GM19035 (cell line): ENCODE measurements around the gene DAG1.

Experiments
- ATAC-seq: cut with Tn5 transposase; IDR thresholded peaks from one replicate; pipeline ENCODE4 v1.9.1; 2021; ENCODE audit not compliant: unreplicated experiment

Gene DAG1

GRCh38 chr3:49512781-49513355 lies 42.8 kb downstream of the DAG1 start:
- ATAC-seq, result no peak

GRCh38 chr3:49513494-49514124 lies 43.5 kb downstream of the DAG1 start:
- no peak for ATAC-seq

DNA sequence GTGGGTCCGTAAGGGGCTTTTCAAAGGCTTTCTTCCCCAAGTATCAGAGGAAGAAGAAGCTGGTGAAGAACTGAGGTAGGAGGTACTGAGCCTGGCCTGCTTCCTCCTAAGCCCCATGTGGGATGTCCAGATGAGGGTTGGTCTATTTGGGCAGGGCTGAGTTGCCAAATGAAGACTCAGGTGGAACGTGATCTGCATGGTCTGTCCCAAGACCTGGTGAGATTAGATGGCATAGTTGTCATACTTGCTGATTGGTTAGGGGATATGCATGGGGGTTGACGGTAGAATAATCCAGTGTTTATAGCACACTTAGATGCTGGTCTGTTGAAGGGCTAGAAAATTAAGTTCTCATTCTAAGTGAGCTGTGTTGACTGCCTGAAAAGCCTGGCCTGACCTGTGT lies 47.9 kb downstream of the DAG1 start:
- no peak for ATAC-seq

- no peak for ATAC-seq
These were observed 48.4 kb downstream of the DAG1 start for GRCh38 chr3:49518441-49518840.

GRCh38 chr3:49519296-49519695 lies 49.2 kb downstream of the DAG1 start:
- no peak for ATAC-seq

GRCh38 chr3:49519916-49520385 lies 49.9 kb downstream of the DAG1 start:
- no peak for ATAC-seq

GRCh38 chr3:49523756-49524747 lies 54.0 kb downstream of the DAG1 start:
- no peak for ATAC-seq

DNA sequence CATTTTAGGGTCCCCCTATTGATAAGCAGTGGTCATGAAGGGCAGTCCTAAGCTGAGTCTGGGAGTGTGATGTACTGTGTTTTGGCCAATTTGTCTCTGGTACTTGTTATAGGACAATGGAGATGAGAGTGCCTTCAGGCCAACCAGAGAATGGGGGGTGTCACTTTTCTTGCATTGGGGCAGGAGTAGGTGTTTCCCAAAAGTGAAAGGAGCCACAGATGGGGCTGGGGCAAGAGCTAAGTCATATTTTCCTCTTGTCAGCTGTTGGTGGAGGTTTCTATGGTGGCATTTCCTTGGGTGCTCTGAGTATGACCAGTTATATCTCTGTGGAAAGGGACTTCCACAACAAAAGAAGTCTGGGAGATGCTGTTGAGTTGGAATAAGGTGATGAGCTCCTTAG lies 59.5 kb downstream of the DAG1 start:
- no peak for ATAC-seq

- ATAC-seq, result no peak
These were observed 60.2 kb downstream of the DAG1 start for GRCh38 chr3:49530231-49530630.

- ATAC-seq, result no peak
These were observed 60.6 kb downstream of the DAG1 start for GRCh38 chr3:49530701-49531100.

DNA sequence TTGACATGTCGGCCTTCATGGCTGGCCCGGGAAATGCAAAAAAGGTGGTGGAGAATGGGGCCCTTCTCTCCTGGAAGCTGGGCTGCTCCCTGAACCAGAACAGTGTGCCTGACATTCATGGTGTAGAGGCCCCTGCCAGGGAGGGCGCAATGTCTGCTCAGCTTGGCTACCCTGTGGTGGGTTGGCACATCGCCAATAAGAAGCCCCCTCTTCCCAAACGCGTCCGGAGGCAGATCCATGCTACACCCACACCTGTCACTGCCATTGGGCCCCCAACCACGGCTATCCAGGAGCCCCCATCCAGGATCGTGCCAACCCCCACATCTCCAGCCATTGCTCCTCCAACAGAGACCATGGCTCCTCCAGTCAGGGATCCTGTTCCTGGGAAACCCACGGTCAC lies 61.2 kb downstream of the DAG1 start:
- ATAC-seq, result no peak

DNA sequence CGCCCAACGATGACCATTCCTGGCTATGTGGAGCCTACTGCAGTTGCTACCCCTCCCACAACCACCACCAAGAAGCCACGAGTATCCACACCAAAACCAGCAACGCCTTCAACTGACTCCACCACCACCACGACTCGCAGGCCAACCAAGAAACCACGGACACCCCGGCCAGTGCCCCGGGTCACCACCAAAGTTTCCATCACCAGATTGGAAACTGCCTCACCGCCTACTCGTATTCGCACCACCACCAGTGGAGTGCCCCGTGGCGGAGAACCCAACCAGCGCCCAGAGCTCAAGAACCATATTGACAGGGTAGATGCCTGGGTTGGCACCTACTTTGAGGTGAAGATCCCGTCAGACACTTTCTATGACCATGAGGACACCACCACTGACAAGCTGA lies 61.6 kb downstream of the DAG1 start:
- no peak for ATAC-seq

GRCh38 chr3:49533031-49533430 lies 63.0 kb downstream of the DAG1 start:
- no peak for ATAC-seq

DNA sequence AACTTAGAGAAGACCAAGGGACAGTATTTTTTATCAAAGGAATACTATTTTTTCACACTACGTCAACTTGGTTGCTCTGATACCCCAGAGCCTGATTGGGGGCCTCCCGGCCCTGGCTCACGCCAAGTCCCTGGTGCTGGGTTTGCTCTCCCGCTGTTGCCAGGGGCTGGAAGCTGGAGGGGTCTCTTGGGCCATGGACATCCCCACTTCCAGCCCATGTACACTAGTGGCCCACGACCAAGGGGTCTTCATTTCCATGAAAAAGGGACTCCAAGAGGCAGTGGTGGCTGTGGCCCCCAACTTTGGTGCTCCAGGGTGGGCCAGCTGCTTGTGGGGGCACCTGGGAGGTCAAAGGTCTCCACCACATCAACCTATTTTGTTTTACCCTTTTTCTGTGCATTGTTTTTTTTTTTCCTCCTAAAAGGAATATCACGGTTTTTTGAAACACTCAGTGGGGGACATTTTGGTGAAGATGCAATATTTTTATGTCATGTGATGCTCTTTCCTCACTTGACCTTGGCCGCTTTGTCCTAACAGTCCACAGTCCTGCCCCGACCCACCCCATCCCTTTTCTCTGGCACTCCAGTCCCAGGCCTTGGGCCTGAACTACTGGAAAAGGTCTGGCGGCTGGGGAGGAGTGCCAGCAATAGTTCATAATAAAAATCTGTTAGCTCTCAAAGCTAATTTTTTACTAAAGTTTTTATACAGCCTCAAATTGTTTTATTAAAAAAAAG lies 63.9 kb downstream of the DAG1 start:
- ATAC-seq, result no peak

- no peak for ATAC-seq
These were observed 64.7 kb downstream of the DAG1 start for GRCh38 chr3:49534581-49535441.

GRCh38 chr3:49535971-49536874 lies 66.2 kb downstream of the DAG1 start:
- ATAC-seq, result no peak

DNA sequence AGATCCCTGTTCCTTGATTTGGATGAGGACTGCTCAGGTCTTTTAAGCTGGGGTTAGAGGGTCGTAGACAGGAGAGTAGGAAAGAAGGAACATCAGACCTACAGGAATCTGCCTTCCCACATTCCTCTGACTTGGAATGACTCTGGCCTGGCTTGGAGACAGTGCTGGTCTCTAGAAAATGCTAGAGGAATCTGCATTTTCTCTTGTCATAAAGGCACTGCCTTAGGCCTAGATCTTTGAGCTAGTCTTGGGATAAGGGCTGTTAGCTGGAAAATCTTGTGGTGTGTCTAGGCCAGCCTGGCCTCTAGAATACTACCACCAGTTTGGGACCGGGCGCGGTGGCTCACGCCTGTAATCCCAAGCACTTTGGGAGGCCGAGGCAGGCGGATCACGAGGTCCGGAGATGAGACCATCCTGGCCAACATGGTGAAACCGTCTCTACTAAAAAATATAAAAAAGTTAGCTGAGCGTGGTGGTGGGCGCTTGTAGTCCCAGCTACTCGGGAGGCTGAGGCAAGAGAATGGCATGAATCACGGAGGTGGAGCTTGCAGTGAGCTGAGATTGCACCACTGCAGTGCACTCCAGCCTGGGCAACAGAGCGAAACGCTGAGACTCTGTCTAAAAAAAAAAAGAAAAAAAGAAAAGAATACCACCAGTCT lies 66.9 kb downstream of the DAG1 start:
- ATAC-seq, result no peak

GRCh38 chr3:49539659-49540560 lies 69.8 kb downstream of the DAG1 start:
- ATAC-seq, result peak; percentile 96
